HCT116 (cell line): ENCODE results near the gene HPX. TPM values are rescaled to one million over a fixed set of nuclear protein-coding genes. Genes with fewer than 3 reads are reported as not detected.

Source experiments
- ATAC-seq: fragments of 200-7000 bp; cut with Tn5 transposase; 2 replicates; pipeline ENCODE4 v1.9.1; 2020; ENCODE audit warnings: mild to moderate bottlenecking, moderate library complexity
- BruUV-seq: library from RNA; stranded (reverse); fragments of 400-500 nt; replicated peaks from 2 replicates; lab custom pipeline; 2021; lab: Mats Ljungman, UMichigan
- CTCF ChIA-PET: fragments of 300-600 bp; sonication (Branson Sonifier 250); formaldehyde crosslinking; loops from one replicate; lab custom pipeline; 2021; ENCODE audit warnings: antibody characterized with exemption; lab: Charles Lee
- POLR2A ChIA-PET: fragments of 300-600, 350-600 bp; sonication (Branson Sonifier 250); formaldehyde crosslinking; loops from one replicate; lab custom pipeline; 2021; ENCODE audit warnings: antibody characterized with exemption; lab: Charles Lee
- RAD21 ChIA-PET, 2 experiments: fragments of 300-600 bp; sonication (Branson Sonifier 250); formaldehyde crosslinking; loops; one replicate each; lab custom pipeline; 2023; ENCODE audit warnings: low total read pairs in 2 of 2; ENCODE audit not compliant: uncharacterized antibody in 2 of 2, unreplicated experiment in 2 of 2, low non-redundant PET in 1 of 2; lab: Charles Lee
- DNase-seq: peaks from one replicate; pipeline ENCODE4 v3.0.0-alpha.2; 2010; ENCODE audit warnings: low read depth, low spot score
- H2AFZ ChIP-seq: fragments of 200-600 bp; shearing (Covaris generic), sonication (generic); 2 replicates; pipeline ENCODE4 v1.6.1; 2017; ENCODE audit warnings: low read depth, mixed run types, mixed read lengths, antibody characterized with exemption, low read length; ENCODE audit not compliant: poor library complexity, severe bottlenecking
- H3K27ac ChIP-seq: 2 replicates; pipeline ENCODE4 v1.5.1; 2012; ENCODE audit warnings: low read depth, low read length
- H3K27me3 ChIP-seq: fragments of 200-600 bp; sonication (generic); 2 replicates; pipeline ENCODE4 v1.6.1; 2016; ENCODE audit warnings: mixed run types, low read length, mixed read lengths; ENCODE audit not compliant: insufficient read depth
- H3K36me3 ChIP-seq, 2 experiments: fragments of 200-500 bp in 1 of 2; fragments of 200-600 bp in 1 of 2; sonication (Bioruptor generic) in 1 of 2; sonication (generic) in 1 of 2; 2 replicates each; pipeline versions ENCODE4 v1.5.1 to v1.6.1; 2014 to 2016; ENCODE audit warnings: low read length in 2 of 2, inconsistent platforms in 1 of 2, mixed read lengths in 1 of 2, mixed run types in 1 of 2; ENCODE audit not compliant: insufficient read depth in 2 of 2, control insufficient read depth in 1 of 2
- H3K4me1 ChIP-seq, 2 experiments: fragments of 200-600 bp in 1 of 2; sonication (generic) in 1 of 2; 2 replicates each; pipeline versions ENCODE4 v1.5.1 to v1.6.1; 2012 to 2017; ENCODE audit warnings: low read length in 2 of 2, inconsistent platforms in 1 of 2, mild to moderate bottlenecking in 1 of 2, mixed read lengths in 1 of 2, mixed run types in 1 of 2, moderate library complexity in 1 of 2; ENCODE audit not compliant: insufficient read depth in 2 of 2, control insufficient read depth in 1 of 2
- H3K4me2 ChIP-seq: fragments of 200-600 bp; sonication (generic); 2 replicates; pipeline ENCODE4 v1.6.1; 2017; ENCODE audit warnings: mixed run types, low read length, mixed read lengths
- H3K4me3 ChIP-seq, 2 experiments: fragments of 200-600 bp in 1 of 2; sonication (generic) in 1 of 2; replicated peaks in 1 of 2; 2 replicates each; pipeline ENCODE4 v1.5.1; 2011 to 2016; ENCODE audit warnings: low read length in 2 of 2, control low read depth in 1 of 2, low read depth in 1 of 2, mild to moderate bottlenecking in 1 of 2, mixed read lengths in 1 of 2, mixed run types in 1 of 2
- H3K79me2 ChIP-seq: fragments of 200-600 bp; sonication (generic); 2 replicates; pipeline ENCODE4 v1.6.1; 2017; ENCODE audit warnings: mild to moderate bottlenecking, mixed run types, low read length, moderate library complexity, mixed read lengths; ENCODE audit not compliant: insufficient read depth
- H3K9ac ChIP-seq: fragments of 200-600 bp; sonication (generic); 2 replicates; pipeline ENCODE4 v1.6.1; 2016; ENCODE audit warnings: low read length, mixed read lengths
- H3K9me2 ChIP-seq: fragments of 200-600 bp; sonication (generic), shearing (Covaris generic); 2 replicates; pipeline ENCODE4 v1.6.1; 2017; ENCODE audit warnings: mixed run types, mild to moderate bottlenecking, moderate library complexity; ENCODE audit not compliant: insufficient read depth
- H3K9me3 ChIP-seq, 2 experiments: fragments of 200-500 bp in 1 of 2; fragments of 200-600 bp in 1 of 2; sonication (Bioruptor generic) in 1 of 2; sonication (generic) in 1 of 2; 2 replicates each; pipeline ENCODE4 v1.6.1; 2014 to 2017; ENCODE audit warnings: low read length in 2 of 2, mixed read lengths in 2 of 2, inconsistent platforms in 1 of 2, low read depth in 1 of 2, mild to moderate bottlenecking in 1 of 2, mixed run types in 1 of 2, moderate library complexity in 1 of 2; ENCODE audit not compliant: control insufficient read depth in 1 of 2, insufficient read depth in 1 of 2
- H4K20me1 ChIP-seq: fragments of 200-600 bp; sonication (generic), shearing (Covaris generic); 2 replicates; pipeline ENCODE4 v1.6.1; 2017; ENCODE audit warnings: mixed run types, mild to moderate bottlenecking, moderate library complexity; ENCODE audit not compliant: insufficient read depth
- CBX3 ChIP-seq: IDR thresholded peaks from 2 replicates; pipeline ENCODE4 v1.6.1; 2012; ENCODE audit warnings: low read depth
- CEBPB ChIP-seq: IDR thresholded peaks from 2 replicates; pipeline ENCODE4 v1.6.1; 2012; ENCODE audit warnings: low read depth
- ELF1 ChIP-seq: IDR thresholded peaks from 2 replicates; pipeline ENCODE4 v1.6.1; 2012; ENCODE audit warnings: low read depth, borderline replicate concordance
- EZH2 ChIP-seq: fragments of 200-600 bp; sonication (generic); IDR thresholded peaks from 2 replicates; pipeline ENCODE4 v1.6.1; 2017; ENCODE audit warnings: antibody characterized with exemption, mixed run types
- EZH2phosphoT487 ChIP-seq: fragments of 200-600 bp; IDR thresholded peaks from 2 replicates; pipeline ENCODE4 v1.6.1; 2018; ENCODE audit warnings: antibody characterized with exemption, borderline replicate concordance
- FOSL1 ChIP-seq: IDR thresholded peaks from 2 replicates; pipeline ENCODE4 v1.6.1; 2012; ENCODE audit warnings: low read depth
- JUND ChIP-seq: IDR thresholded peaks from 2 replicates; pipeline ENCODE4 v1.6.1; 2012
- POLR2AphosphoS5 ChIP-seq: IDR thresholded peaks from 2 replicates; pipeline ENCODE4 v1.6.1; 2011; ENCODE audit warnings: mild to moderate bottlenecking, low read depth, low read length, moderate library complexity
- RAD21 ChIP-seq: IDR thresholded peaks from 2 replicates; pipeline ENCODE4 v1.6.1; 2012; ENCODE audit warnings: low read depth, mild to moderate bottlenecking
- SRF ChIP-seq: IDR thresholded peaks from 2 replicates; pipeline ENCODE4 v1.6.1; 2012; ENCODE audit warnings: low read depth
- TCF7L2 ChIP-seq: IDR thresholded peaks from 2 replicates; pipeline ENCODE4 v1.7.0; 2011; ENCODE audit warnings: borderline replicate concordance, inconsistent platforms; ENCODE audit not compliant: insufficient read depth, insufficient read length; ENCODE audit errors: extremely low read depth
- ZFX ChIP-seq: fragments of 450-650 bp; IDR thresholded peaks from 2 replicates; pipeline ENCODE4 v1.6.1; 2017
- ZNF274 ChIP-seq: fragments of 200-500 bp; sonication (Bioruptor generic); IDR thresholded peaks from 2 replicates; pipeline ENCODE4 v1.6.1; 2014; ENCODE audit warnings: mild to moderate bottlenecking, low read depth, low read length, inconsistent platforms
- intact Hi-C: fragments of 100-400 bp; cut with micrococcal nuclease; formaldehyde crosslinking; loops from 2 replicates; pipeline ENCODE4 v1.10.0; 2022
- total RNA-seq: library from RNA; stranded (reverse); gene quantifications from one replicate; pipeline ENCODE4 v1.2.1, GENCODE V29; 2021; ENCODE audit not compliant: unreplicated experiment
- TF ChIP-seq, protein P1 (sequence below): IDR thresholded peaks from 2 replicates; pipeline ENCODE4 v1.6.1; 2012; ENCODE audit warnings: low read depth
- TF ChIP-seq, protein P2 (sequence below), 3 experiments: fragments of 200-600 bp in 1 of 3; sonication (generic) in 1 of 3; IDR thresholded peaks in 2 of 3; conservative IDR thresholded peaks in 1 of 3; 2 replicates each; pipeline ENCODE4 v1.5.1; 2012 to 2017; ENCODE audit warnings: low read depth in 2 of 3, low read length in 2 of 3, antibody characterized with exemption in 1 of 3, borderline replicate concordance in 1 of 3, control low read depth in 1 of 3, mild to moderate bottlenecking in 1 of 3, mixed read lengths in 1 of 3, mixed run types in 1 of 3, moderate library complexity in 1 of 3; ENCODE audit not compliant: insufficient read depth in 1 of 3
- TF ChIP-seq, protein P3 (sequence below): IDR thresholded peaks from 2 replicates; pipeline ENCODE4 v1.6.1; 2011; ENCODE audit warnings: mild to moderate bottlenecking, low read length, moderate library complexity; ENCODE audit not compliant: insufficient replicate concordance; ENCODE audit errors: extremely low read depth

The HPX gene
- total RNA-seq, 1 experiment from 2014 or later = 4.6 TPM

DNA sequence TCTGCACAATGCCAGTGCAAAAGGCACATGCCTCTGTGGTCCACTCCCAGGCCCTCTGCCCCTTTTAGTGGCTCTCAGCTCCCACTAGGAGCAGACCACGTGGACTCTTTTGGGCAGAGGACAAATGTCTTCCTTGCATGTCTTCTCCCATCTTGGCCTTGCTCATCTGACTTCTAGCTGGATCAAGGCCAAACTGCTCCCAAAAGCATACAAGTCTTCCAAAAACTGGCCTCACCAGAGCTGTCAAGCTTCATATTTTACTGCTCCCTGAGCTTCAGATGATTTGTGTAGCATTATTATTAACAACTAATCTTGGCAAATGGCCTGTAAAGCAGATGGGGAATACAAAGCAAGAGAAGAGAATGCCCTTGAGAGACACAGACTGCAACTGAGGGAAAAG lies 43.6 kb downstream of the HPX start:
- H2AFZ ChIP-seq = no peak overlapping the region
- CTCF ChIA-PET = interaction anchor here (0.9 kb wide), 1 partner anchor 46 kb away, joined by 3 read pairs; no protein-coding TSS in a partner anchor
- POLR2A ChIA-PET = no interaction called here
- H3K4me1 ChIP-seq = peaks cover 4 to 12% of the 10 kb centered on the region in 2 experiments; a peak in 3 of 4 replicates
- no peaks in the 10 kb centered on the region for H3K27me3 ChIP-seq
- no peaks in the 10 kb centered on the region for H3K79me2 ChIP-seq
- RAD21 ChIA-PET = no interaction called here
- no peak overlapping the region for H3K27ac ChIP-seq
- no peak overlapping the region for H3K4me3 ChIP-seq
- intact Hi-C loops = no loop called here
- H3K4me2 ChIP-seq = no peak overlapping the region
- DNase-seq (no peak), ATAC-seq (no peak)
- H3K9me2 ChIP-seq = no peaks in the 10 kb centered on the region
- no peaks in the 10 kb centered on the region for H3K9me3 ChIP-seq
- no peak overlapping the region for H3K9ac ChIP-seq
- no peaks in the 10 kb centered on the region for H4K20me1 ChIP-seq
- no TSS peak for BruUV-seq
- TF ChIP-seq EZH2phosphoT487 (no peak), POLR2AphosphoS5 (no peak), RAD21 (no peak), FOSL1 (no peak), CBX3 (no peak), TCF7L2 (no peak), SRF (no peak), JUND (no peak), ELF1 (no peak), ZFX (no peak), CEBPB (no peak), EZH2 (no peak), ZNF274 (no peak)
- TF ChIP-seq, protein P1, sequence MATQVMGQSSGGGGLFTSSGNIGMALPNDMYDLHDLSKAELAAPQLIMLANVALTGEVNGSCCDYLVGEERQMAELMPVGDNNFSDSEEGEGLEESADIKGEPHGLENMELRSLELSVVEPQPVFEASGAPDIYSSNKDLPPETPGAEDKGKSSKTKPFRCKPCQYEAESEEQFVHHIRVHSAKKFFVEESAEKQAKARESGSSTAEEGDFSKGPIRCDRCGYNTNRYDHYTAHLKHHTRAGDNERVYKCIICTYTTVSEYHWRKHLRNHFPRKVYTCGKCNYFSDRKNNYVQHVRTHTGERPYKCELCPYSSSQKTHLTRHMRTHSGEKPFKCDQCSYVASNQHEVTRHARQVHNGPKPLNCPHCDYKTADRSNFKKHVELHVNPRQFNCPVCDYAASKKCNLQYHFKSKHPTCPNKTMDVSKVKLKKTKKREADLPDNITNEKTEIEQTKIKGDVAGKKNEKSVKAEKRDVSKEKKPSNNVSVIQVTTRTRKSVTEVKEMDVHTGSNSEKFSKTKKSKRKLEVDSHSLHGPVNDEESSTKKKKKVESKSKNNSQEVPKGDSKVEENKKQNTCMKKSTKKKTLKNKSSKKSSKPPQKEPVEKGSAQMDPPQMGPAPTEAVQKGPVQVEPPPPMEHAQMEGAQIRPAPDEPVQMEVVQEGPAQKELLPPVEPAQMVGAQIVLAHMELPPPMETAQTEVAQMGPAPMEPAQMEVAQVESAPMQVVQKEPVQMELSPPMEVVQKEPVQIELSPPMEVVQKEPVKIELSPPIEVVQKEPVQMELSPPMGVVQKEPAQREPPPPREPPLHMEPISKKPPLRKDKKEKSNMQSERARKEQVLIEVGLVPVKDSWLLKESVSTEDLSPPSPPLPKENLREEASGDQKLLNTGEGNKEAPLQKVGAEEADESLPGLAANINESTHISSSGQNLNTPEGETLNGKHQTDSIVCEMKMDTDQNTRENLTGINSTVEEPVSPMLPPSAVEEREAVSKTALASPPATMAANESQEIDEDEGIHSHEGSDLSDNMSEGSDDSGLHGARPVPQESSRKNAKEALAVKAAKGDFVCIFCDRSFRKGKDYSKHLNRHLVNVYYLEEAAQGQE = no peak
- TF ChIP-seq, protein P2, sequence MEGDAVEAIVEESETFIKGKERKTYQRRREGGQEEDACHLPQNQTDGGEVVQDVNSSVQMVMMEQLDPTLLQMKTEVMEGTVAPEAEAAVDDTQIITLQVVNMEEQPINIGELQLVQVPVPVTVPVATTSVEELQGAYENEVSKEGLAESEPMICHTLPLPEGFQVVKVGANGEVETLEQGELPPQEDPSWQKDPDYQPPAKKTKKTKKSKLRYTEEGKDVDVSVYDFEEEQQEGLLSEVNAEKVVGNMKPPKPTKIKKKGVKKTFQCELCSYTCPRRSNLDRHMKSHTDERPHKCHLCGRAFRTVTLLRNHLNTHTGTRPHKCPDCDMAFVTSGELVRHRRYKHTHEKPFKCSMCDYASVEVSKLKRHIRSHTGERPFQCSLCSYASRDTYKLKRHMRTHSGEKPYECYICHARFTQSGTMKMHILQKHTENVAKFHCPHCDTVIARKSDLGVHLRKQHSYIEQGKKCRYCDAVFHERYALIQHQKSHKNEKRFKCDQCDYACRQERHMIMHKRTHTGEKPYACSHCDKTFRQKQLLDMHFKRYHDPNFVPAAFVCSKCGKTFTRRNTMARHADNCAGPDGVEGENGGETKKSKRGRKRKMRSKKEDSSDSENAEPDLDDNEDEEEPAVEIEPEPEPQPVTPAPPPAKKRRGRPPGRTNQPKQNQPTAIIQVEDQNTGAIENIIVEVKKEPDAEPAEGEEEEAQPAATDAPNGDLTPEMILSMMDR (IDR thresholded peaks at IDR 0.05 in 2 of 3, conservative IDR thresholded peaks at IDR 0.05 in 1 of 3; ENCODE audit: borderline replicate concordance in 1 of 3, insufficient read depth in 1 of 3, low read depth in 2 of 3, low read length in 2 of 3) = no peak
- TF ChIP-seq, protein P3, sequence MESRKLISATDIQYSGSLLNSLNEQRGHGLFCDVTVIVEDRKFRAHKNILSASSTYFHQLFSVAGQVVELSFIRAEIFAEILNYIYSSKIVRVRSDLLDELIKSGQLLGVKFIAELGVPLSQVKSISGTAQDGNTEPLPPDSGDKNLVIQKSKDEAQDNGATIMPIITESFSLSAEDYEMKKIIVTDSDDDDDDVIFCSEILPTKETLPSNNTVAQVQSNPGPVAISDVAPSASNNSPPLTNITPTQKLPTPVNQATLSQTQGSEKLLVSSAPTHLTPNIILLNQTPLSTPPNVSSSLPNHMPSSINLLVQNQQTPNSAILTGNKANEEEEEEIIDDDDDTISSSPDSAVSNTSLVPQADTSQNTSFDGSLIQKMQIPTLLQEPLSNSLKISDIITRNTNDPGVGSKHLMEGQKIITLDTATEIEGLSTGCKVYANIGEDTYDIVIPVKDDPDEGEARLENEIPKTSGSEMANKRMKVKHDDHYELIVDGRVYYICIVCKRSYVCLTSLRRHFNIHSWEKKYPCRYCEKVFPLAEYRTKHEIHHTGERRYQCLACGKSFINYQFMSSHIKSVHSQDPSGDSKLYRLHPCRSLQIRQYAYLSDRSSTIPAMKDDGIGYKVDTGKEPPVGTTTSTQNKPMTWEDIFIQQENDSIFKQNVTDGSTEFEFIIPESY = no peak
- H3K36me3 ChIP-seq = no peaks in the 10 kb centered on the region
